Measurements from ENCODE around the gene UBE3B.

UBE3B gene

DNA sequence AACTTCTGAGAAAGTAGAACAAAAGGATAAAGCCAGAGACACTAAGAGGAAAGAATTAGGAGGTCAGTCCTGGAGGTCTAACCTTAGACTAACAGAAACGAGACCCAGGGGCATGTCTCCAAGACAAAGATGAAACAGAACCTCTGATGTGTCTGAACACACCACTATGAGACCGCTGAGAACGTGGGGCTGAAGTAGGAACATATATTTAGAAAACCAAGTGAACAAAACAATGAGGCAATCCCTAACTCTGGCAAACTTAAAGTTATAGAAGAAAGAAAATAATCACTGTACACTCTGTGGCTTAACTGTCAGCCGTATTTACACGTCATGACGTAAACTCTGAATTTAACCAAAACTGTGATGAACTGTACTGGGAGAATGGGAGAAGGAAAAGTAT, 18.2 kb upstream of the UBE3B start:
- no peak overlapping the region for H3K4me3 ChIP-seq (ENCODE audit: low read depth, low read length)
- TF ChIP-seq, protein P1, sequence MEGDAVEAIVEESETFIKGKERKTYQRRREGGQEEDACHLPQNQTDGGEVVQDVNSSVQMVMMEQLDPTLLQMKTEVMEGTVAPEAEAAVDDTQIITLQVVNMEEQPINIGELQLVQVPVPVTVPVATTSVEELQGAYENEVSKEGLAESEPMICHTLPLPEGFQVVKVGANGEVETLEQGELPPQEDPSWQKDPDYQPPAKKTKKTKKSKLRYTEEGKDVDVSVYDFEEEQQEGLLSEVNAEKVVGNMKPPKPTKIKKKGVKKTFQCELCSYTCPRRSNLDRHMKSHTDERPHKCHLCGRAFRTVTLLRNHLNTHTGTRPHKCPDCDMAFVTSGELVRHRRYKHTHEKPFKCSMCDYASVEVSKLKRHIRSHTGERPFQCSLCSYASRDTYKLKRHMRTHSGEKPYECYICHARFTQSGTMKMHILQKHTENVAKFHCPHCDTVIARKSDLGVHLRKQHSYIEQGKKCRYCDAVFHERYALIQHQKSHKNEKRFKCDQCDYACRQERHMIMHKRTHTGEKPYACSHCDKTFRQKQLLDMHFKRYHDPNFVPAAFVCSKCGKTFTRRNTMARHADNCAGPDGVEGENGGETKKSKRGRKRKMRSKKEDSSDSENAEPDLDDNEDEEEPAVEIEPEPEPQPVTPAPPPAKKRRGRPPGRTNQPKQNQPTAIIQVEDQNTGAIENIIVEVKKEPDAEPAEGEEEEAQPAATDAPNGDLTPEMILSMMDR (IDR thresholded peaks at IDR 0.05; ENCODE audit: borderline replicate concordance, insufficient read depth, low read depth, low read length): no peak

- H3K4me3 ChIP-seq (ENCODE audit: low read depth, low read length): no peak overlapping the region
- TF ChIP-seq, protein P1 (IDR thresholded peaks at IDR 0.05; ENCODE audit: borderline replicate concordance, insufficient read depth, low read depth, low read length): no peak
These were observed 16.9 kb upstream of the UBE3B start for GRCh38 chr12:109460538-109460937.

DNA sequence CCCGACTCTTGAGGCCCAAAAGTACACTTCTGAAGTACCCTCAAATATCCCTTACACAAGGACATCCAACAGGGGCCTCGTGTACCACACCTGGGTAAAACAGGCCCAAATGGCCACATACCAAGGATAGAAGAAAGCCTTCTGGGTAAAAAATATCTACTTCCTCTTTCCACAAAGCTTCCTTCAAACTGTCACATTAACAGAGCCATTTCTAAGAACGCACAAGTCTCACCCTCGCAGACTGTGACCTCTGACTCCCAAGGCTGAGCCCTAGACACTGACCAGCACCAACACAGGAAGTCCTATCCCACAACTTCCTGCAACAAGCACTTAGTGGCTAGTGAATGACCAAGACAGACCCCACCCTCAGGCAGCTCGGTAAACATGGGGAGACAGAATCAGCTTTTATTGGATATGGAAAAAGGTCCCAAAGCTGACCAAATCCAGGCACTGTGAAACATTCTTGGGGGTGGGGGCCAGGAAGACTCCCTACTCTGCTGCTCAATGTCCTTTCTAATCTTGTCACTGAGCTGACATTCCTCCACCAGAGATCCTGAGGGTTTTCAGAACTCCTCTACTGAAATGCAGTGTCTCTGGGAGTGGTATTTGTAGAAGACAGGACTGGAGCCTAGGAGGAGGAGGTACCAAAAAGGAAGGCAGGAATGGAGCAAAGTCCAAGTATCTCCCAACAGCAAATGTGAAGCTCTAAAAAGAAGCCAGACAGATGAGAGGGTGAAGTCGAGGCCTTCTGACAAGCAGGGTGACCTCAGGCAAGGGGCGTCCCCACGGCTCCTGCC, 16.2 kb upstream of the UBE3B start:
- H3K4me3 ChIP-seq (ENCODE audit: low read depth, low read length): no peak overlapping the region
- TF ChIP-seq, protein P1 (IDR thresholded peaks at IDR 0.05; ENCODE audit: borderline replicate concordance, insufficient read depth, low read depth, low read length): no peak

DNA sequence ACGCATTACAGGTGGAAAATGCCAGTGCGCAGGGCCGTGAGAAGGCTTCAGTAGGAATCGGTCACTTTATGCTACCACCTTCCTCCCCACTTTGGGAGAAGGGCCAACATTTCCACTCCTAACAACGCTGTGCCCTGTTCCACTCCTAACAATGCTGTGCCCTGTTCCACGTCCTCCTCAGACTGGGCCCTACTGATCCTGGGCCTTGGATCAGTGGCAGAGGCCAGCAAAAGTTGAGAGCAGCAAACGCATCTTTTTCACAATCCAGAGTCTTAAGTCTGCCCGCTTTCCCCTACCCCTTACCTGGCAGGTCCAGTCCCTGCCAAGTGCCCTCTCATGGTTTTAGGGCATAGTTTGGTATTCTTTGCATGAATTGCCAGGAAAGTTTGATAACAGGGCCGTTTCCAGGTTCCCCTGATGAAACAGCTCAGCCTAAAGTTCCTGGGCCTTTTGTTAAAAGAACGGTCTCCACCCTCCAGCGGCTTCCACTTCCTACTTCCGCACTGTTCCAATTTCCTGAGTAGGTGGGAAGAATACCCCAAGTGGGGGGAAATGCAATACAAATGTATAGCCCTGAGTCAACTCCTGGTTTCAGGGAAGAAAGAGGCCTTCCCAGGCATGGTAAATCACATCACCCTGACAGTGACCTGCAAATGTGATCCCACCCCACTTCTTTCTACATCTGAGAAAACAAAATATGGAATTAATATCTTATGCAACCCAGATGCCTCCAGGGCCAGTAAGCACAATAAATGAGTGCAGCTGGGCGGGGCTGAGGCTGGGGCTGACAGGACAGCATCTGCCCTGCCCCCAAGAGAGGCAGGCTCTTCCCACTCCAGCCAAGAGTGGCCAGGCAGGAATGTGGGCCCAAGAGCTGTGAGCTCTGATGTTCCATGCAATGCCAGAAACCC, 15.3 kb upstream of the UBE3B start:
- no peak overlapping the region for H3K4me3 ChIP-seq (ENCODE audit: low read depth, low read length)
- TF ChIP-seq, protein P1 (IDR thresholded peaks at IDR 0.05; ENCODE audit: borderline replicate concordance, insufficient read depth, low read depth, low read length): no peak

DNA sequence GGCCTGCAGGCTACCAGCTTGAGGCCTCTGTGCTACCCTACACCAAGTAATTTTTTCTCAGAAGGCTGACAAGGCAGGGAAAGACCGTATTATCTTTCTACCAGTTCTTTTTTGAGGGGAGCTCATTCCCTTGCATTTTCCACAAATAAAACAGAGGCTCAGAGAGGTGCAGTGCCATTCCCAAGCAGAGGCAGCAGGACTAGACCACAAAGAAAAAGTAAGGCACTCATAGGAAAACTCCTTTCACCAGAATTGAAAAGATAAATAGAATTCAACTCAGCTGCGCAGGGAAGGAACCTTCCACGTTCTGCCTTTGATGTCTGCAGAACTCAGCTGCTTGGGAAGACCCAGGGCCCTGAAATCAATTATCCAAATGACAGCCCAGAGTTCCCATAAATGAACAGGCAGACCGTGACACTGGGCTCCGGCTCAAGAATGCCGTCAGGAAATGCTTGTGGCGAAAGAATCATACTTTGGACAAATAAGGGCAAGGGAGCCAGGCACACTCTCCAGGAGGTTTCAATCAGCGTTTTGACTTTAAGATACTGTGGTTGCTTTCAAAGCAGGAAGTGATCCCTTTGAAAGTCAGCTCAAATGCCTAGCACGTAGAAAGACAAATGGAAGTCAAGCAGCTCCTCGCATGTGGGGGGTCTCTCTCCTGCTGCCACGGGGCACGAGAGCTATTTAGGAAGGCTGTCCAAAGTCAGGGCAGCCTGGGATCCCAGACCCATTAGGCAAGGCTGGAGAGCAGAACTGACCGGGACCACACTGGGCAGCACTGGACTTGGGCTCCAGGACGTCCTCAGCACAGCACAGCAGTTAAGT, 14.4 kb upstream of the UBE3B start:
- TF ChIP-seq, protein P1 (IDR thresholded peaks at IDR 0.05; ENCODE audit: borderline replicate concordance, insufficient read depth, low read depth, low read length): no peak
- no peak overlapping the region for H3K4me3 ChIP-seq (ENCODE audit: low read depth, low read length)

GRCh38 chr12:109463756-109464155, 13.7 kb upstream of the UBE3B start:
- H3K4me3 ChIP-seq (ENCODE audit: low read depth, low read length): no peak overlapping the region
- TF ChIP-seq, protein P1 (IDR thresholded peaks at IDR 0.05; ENCODE audit: borderline replicate concordance, insufficient read depth, low read depth, low read length): no peak

All from GM12875 (cell line).